Activated T-cell treated with anti-CD3 and anti-CD28 coated beads for 24 hours (primary cell): ENCODE data around the gene ACE.

ENCODE experiments used
- DNase-seq: peaks from one replicate; pipeline ENCODE4 v3.0.0-alpha.2; 2020; ENCODE audit warnings: low read depth

ACE gene

DNA sequence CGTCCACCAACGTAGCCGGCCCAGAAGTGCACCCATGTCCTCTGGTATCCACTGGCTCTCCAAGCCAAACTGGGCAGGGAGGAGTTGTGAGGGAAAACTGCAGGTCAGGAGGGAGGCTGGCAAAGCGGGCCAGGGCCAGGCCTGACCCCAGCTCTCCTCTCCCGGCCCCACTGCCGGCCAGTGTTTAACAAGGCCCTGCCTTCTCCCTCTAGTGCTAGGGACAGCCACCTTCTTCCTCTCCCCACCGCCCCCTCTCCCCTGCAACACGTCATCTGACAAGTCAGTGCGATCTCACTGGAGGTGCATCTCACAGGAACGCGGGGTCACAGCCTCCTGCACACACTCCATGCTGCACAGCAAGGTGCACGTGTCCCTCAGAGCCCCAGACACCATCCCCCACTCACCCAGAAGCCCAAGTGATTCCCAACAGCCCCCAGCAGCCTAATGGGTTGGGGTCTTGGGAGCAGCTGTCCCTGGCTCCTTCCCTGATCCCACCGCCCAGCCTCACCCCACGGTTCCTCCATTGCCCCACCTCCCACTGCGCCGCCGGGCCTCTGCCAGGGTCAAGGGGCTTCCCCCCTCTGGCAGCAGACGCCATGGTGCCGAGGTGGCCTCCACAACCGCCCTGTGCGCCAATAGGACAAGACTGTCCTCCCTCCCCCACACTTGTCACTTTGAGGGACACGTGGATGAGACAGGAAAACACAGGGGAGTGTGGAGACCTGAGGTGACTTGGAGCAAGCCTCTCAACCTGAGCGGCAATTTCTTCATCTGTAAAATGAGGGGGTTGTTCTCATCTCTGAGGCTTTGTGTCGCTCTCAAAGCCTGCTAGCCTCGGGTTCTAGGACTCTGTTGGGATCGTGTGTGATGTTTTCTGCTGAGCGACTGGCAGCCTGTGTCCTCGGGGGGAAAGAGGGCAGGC lies 1.1 kb upstream of the ACE start:
- DNase-seq, result no peak

GRCh38 chr17:63476459-63476853 lies 405 bp upstream of the ACE start:
- DNase-seq, result no peak

DNA sequence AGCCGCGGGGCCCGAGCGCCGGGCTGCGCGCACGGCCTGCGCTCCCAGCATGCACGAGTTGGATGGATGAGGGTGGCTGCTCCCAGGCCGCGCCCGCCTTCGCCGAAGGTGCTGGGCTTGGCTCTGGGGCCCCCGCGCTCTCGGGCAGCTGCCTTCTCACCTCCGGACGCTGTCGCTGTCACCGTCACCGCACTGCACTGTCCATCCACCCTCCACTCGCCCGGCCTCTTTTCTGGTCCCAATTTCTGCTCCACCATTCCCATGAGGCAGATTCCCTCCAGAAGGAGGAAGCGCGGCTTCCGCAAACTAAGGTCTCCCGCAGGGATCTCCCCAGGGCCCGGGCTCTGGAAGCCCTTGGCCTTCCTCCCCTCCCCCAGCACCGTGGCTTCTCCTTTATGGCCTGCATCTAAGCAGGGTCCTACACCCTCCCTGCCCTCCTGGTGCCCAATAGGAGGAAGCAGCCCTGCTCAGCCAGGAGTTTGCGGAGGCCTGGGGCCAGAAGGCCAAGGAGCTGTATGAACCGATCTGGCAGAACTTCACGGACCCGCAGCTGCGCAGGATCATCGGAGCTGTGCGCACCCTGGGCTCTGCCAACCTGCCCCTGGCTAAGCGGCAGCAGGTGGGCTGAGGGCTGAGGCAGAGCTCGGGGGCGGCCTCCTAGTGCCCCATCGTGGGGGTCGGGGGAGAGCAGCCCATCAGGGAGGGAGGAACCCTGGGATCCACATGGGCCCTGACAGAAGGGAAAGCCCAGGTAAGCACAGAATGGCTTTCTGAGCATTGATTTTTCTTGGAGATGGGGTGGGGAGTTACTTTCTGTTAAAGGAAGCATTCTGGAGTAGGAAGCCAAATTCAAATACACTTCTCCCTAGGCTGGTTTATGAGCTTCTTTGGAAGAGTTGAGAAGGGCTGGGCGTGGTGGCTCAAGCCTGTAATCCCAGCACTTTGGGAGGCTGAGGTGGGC lies 899 bp downstream of the ACE start:
- no peak for DNase-seq

- peak; percentile 58 for DNase-seq
Observed at GRCh38 chr17:63478814-63479494, 2.1 kb downstream of the ACE start.

DNA sequence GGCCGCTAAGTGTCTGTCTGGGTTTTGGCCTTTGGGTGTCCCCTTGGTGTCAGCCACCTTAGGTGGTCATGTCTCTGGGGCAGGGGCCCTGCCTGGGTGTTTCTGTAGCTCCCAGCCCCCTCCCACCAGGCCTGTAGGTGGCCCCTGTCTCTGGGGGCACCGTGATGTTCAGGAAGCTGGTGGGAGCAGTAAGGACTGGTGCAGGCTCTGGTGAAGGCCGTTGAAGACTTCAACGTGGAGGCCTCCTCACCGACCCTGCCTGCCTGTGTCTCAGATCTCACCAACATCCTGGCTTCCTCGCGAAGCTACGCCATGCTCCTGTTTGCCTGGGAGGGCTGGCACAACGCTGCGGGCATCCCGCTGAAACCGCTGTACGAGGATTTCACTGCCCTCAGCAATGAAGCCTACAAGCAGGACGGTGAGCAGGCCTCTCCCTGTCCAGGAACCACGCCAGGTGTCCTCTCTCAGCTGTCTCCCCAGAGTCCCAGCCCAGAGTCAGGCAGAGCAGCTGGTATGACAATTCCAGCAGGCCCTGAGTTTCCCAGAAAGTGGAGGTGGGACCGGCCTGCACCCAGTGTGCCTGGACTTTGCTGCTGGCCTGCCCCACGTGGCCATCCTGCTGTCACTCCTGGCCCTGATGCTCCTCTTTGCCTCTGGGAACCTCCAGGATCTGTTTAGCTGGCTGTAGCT lies 2.8 kb downstream of the ACE start:
- DNase-seq, result no peak

- DNase-seq, result no peak
Observed at GRCh38 chr17:63480192-63480784, 3.4 kb downstream of the ACE start.

DNA sequence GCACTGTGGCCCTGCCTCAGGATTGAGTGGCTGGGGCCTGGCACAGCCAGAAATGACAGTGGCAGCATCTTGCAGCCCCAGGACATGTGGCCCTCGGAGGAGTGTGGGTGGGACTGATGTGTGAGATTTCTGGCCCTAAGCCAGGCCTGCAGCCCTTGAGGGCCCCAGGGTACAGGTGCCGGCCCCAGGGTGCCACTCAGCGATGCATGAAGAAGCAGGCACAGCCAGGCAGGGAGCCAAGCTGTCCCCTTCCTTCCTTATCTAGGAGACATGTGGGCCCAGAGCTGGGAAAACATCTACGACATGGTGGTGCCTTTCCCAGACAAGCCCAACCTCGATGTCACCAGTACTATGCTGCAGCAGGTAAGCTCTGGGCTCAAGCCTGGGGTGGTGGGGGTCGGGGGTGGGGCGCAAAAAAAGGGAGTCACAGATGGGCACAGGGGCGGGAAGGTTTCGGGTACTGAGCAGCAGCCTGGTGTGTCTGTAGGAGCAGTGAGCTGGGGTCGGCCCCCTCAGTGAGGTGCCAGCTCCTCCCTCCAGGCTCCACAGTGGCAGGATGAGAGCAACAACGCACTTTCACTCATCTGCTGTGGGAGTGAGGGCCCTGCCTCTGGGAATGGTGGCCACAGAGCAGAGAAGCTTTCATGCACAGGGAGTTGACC lies 4.1 kb downstream of the ACE start:
- DNase-seq, result no peak

DNA sequence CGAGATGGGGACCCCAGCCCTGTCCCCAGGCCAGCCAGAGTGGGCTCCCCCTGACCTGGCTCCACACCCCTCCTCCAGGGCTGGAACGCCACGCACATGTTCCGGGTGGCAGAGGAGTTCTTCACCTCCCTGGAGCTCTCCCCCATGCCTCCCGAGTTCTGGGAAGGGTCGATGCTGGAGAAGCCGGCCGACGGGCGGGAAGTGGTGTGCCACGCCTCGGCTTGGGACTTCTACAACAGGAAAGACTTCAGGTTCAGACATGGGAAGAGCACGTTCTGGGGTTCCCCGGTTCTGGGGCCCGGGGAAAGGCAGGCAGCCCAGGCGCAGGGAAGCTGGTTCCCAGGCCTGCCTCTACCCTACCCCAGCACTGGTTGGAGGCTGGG lies 4.6 kb downstream of the ACE start:
- DNase-seq, result no peak

GRCh38 chr17:63482509-63482908 lies 5.6 kb downstream of the ACE start:
- no peak for DNase-seq

- no peak for DNase-seq
Observed at GRCh38 chr17:63483038-63483437, 6.2 kb downstream of the ACE start.

DNA sequence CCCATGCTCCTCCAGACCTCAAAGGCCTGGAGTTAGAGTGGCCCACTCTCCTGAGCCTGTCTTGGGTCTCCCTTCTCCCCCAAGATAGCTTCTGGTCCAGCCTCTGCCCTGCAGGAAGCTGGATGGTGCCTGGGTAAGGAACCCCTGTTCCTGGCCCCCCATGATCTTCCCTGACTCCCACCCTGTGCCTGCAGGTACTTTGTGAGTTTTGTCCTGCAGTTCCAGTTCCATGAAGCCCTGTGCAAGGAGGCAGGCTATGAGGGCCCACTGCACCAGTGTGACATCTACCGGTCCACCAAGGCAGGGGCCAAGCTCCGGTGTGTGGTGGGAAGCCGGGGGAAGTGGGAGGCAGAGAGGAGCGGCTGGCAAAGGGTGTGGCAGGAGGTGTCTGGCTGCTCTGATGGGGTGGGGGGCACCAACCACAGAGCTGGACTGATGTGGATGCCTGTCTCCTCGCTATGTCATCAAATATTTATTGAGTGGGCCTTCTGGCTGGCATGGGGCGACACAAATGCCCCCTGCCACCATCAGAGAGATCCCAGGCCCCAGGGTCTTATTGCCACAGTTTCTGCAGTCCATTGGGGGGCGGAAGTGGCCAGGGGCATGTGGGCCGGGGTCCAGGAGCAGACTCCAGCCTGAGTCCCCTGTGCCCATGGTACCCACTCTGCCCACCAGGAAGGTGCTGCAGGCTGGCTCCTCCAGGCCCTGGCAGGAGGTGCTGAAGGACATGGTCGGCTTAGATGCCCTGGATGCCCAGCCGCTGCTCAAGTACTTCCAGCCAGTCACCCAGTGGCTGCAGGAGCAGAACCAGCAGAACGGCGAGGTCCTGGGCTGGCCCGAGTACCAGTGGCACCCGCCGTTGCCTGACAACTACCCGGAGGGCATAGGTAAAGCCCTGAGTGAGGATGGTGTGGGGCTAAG lies 7.1 kb downstream of the ACE start:
- no peak for DNase-seq

DNA sequence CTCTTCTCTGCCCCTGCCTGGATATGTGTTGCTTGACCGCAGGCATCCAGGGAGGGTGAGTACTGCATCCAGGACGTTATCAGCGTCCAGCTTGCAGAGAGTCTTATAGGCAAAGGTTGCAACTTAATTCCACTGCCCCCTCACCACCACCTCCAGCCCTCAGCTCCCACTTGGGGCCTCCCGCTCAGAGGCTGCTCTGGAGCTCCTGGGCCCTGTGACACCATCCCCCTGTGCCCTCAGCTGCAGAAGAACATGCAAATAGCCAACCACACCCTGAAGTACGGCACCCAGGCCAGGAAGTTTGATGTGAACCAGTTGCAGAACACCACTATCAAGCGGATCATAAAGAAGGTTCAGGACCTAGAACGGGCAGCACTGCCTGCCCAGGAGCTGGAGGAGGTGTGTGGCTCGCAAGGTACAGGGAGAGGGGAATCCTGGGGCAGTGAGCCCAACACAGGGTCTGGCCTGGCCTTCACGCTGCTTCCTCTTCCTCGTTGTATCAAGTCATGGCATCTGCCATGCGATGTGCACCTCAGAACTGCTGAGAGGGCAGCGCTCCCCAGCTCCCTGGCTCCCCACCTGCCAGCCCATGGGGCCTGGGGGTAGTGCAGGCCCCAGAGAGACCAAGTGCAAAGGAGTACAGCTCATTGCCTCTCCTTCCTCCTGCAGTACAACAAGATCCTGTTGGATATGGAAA lies 9.6 kb downstream of the ACE start:
- DNase-seq, result no peak

GRCh38 chr17:63487014-63487339 lies 10.1 kb downstream of the ACE start:
- DNase-seq, result no peak

- no peak for DNase-seq
Observed at GRCh38 chr17:63488851-63489250, 12.0 kb downstream of the ACE start.

GRCh38 chr17:63489291-63489690 lies 12.4 kb downstream of the ACE start:
- no peak for DNase-seq

- no peak for DNase-seq
Observed at GRCh38 chr17:63490329-63490728, 13.5 kb downstream of the ACE start.

- no peak for DNase-seq
Observed at GRCh38 chr17:63490858-63491400, 14.1 kb downstream of the ACE start.

- no peak for DNase-seq
Observed at GRCh38 chr17:63491413-63491812, 14.6 kb downstream of the ACE start.
